Measurements from ENCODE around the gene CAGE1.

CAGE1 gene

DNA sequence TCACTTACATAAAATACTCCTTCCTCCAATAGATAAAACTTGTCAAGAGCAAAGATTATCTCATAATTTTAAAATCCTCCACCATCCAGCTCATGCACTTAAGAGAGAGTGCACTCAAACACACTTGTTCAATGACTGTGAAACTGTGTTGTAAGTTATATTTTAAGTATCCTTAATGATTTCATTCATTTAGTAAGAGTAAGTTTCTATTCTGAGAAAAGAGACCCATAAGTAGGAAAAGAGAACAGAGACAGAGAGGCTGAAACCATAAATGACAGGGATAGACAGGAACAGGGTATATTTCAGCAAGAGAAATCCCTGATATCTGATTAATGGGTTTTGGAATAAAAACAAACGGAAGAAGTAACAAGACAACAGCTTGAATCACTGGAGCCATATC, 84.7 kb downstream of the CAGE1 start:
- no peak for FAIRE-seq

DNA sequence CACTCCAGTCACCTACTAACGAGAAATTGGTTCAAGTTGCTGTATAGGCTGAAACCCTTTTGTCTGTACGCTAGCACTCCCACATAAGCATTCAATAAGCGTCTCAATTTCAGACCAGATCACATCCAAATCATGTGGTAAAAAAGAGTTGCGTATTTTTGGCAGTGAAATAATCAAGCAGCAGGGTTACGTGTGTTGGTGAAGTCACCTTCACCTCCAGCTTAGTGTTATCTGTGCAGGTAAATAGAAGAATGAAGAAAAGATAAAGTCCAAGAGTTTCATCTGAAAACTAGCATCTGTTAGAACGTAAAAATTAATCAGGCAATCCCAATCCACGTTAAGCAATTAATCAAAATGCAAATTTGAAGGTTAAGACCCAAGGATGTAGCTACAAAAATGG, 87.8 kb downstream of the CAGE1 start:
- no peak for FAIRE-seq

DNA sequence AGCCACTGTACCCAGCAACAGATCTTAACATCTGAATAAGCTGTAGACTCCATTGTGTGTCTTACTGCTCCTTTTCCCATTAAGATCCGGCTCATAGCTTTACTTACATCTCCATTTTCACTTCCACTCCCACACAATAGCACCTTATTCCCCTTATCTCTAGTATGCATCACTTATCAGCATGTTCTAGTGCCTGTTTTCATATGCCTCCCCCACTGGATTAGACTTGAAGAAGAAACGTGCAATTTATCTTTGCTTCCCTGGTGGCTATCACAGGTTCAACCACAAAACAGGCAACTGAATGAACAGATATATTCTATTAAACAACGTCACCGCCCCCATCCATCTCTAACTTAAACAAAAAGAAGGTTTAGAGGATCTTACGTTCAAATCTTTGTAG, 88.6 kb downstream of the CAGE1 start:
- FAIRE-seq = no peak

DNA sequence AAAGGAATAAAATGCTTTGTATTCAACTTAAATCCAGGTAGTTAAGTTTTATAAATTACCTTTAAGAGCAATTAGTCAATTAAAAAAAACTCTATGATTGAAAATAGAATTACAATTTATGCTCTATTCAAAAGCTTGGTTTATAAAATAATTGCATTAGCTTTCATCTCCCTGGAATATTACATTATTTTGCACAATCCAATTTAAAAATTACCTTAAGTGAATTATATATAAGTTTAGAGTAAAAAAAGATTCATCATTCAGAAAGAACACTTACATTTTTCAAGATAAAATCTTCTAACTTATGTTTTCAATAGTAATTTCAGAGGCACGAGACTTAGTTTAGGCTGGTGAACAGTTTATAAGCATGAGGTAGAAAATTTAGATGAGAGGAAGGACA, 91.4 kb downstream of the CAGE1 start:
- no peak for FAIRE-seq

DNA sequence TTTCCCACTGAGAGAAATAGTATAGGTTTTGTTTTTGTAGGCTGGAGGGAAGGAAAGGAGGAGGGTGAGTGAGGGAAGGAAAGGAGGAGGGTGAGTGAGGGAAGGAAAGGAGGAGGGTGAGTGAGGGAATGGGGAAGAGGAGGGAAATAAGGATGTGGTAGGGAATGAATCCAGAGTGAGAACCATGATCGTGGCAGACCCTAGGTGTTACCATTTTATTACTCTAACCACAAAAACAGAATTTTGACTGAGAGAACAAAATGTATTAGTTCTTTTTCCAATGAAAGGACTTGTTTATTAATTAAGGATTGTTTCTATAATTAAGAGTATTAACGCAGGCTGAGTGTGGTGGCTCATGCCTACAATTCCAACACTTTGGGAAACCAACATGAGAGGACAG, 92.9 kb downstream of the CAGE1 start:
- FAIRE-seq = no peak

DNA sequence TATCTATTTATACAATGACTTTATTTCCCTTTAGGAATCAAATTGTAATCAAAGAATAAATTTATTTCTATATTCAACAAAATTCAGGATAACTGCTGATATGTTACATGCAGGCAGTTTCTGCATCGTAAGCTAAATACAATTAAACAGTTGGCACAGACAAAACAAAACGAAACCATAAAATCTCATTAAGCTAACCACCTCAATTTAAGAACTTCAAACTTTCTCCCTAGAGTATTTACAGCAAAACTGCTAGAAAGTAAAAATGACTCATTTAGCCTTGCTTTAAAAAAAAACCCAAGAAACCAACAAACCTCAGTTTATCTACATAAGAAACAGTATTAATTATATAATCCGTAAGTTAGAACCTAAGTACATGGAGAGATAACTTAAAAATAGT, 93.6 kb downstream of the CAGE1 start:
- FAIRE-seq = no peak

DNA sequence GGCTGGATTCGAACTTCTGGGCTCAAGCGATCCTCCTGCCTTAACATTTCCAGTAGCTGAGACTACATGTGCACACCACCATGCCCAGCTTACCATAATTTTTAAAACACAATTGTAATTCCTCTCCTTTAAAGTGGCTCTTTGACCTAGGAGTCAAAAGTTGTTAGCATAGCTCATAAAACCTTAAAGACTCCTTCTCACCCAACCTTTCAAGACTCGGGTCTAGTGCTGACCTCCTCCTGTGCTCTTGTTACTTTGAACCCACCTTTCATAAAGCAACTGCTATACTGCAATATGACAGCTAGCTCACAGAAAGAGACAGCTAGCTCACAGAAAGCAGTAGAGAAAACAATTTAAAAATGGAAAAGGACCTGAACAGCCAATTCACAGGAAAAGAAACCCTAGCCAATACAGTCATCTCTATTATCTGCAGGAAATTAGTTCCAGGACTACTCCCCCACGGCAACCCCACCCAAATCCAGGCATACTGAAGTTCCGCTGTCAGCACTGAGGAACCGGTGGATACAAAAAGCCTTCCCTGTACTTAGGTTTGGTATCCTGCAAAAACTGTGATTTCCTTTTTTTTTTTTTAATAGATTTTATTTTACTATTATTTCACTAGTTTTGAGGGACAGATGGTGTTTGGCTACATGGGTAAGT, 96.8 kb downstream of the CAGE1 start:
- FAIRE-seq = no peak

DNA sequence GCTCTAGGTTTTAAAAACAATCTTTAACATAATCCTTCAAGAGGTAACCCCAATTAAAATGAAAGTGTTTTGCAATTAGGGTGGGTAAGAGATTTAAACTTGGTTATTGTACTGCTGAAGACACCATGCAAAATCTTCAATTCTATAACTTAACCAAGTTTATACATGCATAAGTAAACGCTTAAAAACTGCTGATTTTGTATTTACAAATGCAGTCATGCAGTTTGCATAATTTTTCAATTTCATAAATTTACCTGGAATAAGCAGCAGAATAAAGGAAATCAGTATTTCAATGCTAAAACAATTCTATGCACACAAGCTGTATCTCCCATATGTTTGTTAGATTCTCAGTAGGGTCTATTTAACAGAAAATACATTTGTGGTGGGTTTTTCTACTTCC, 99.5 kb downstream of the CAGE1 start:
- no peak for FAIRE-seq

DNA sequence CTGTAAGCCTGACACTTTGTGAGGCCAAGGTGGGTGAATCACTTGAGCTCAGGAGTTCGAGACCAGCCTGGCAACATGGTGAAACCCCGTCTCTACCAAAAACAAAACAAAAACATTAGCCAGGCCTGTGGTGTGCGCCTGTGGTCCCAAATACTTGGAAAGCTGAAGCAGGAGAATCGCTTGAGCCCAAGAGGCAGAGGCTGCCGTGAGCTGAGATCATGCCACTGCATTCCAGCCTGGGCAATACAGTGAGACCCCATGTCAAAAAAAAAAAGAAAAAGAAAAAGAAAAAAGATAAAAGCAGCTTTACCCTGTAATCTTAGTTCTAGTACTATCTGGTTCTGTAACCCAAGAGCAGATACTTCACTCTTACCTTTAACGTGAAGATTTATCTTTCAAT, 104.1 kb downstream of the CAGE1 start:
- FAIRE-seq = no peak

DNA sequence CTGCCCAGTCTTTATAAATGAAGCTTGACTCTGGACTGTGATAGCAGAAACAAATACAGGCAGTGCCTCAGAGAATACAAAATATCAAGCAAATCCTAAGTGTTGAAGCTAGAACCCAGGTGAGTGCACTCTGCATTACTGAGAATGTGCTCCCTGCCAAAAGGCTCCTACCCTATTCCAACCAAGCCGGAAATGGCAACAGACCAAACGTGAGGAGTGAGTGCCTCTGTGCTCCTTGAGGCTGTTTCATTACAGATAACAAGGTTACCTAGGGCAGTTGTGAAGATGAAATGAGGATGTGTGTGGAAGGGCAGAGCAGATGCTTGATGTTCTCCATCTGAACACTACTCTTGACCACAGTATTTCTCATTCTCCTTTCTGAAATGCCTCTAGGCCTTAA, 105.9 kb downstream of the CAGE1 start:
- FAIRE-seq = no peak

DNA sequence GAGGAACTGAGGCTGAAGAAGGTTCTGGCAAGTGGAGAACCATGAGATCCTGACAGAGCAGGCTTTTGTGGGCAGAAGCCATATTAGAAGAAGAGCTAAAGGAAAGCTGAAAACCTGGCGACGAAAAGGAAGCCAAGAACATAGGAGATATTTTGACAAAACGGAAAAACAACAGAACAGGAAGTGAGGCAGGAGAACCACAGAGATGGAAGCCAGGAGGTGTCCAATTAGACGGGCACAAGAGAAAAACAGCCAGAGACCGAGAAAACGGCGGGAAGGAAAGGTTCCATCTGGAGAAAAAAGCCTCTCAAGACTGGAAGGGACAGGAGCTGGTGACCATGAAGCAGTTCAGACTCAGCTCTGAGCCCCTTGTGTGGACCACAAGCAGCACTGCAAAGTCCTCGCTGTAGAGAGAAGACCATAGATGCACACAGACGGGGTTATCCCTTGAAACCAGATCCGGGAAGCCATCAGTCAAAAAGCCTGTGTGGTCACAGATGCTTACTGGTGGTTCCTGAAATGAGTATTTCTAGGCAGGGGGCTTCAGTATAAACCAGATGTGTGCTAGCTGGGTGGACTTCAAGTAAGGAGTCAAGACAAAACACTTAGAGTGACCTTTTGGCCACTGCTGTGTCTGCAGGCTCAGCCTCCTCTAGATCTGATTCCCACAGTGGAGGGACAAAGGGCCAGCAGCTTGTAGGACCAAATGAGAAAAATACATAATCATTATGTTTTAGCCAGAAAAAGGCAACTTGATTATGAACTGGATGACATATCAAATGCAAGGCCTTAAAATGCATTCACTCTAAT, 107.2 kb downstream of the CAGE1 start:
- FAIRE-seq = no peak
